Gastroesophageal sphincter (tissue), 3 donors: ENCODE data around the gene MRPL27.
"Not testable (repeated sequence)": the region's sequence is repeated elsewhere in the genome, so short reads cannot be mapped to it uniquely, and the experiment has no call there.

Experiments
- EP300 ChIP-seq: sonication (generic); formaldehyde crosslinking; IDR thresholded peaks from one replicate; pipeline ENCODE4 v1.6.1; 2017; ENCODE audit warnings: antibody characterized with exemption, mild to moderate bottlenecking
- POLR2A ChIP-seq, 2 donors: fragments of 450-650 bp; IDR thresholded peaks; one replicate each; pipeline ENCODE4 v1.6.1; 2017; ENCODE audit warnings: antibody characterized with exemption in 2 of 2, mild to moderate bottlenecking in 2 of 2, moderate library complexity in 1 of 2
- POLR2AphosphoS5 ChIP-seq: sonication (generic); formaldehyde crosslinking; IDR thresholded peaks from one replicate; pipeline ENCODE4 v1.6.1; 2017; ENCODE audit warnings: antibody characterized with exemption
- TF ChIP-seq, protein P1 (sequence below), 4 experiments: fragments of 200-600 bp in 2 of 4; fragments of 450-650 bp in 2 of 4; sonication (generic) in 1 of 4; IDR thresholded peaks; one replicate each; pipeline ENCODE4 v1.5.1; 2017 to 2019; ENCODE audit warnings: antibody characterized with exemption in 4 of 4, mild to moderate bottlenecking in 2 of 4, moderate library complexity in 2 of 4

DNA sequence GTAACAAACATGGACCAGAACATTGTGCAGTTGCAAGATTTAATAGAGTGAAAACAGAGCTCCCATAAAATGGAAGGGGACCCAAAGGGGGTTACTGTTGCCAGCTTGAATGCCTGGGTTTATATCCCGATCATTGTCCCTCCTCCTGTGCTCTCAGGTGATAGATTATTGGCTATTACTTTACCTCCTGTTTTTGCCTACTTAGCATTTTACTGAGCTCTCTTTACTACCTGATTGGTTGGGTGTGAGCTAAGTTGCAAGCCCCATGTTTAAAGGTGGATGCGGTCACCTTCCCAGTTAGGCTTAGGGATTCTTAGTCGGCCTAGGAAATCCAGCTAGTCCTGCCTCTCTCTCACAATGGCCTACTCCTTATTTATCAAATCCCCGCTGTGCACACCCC, 32.4 kb upstream of the MRPL27 start:
- TF ChIP-seq, protein P1, sequence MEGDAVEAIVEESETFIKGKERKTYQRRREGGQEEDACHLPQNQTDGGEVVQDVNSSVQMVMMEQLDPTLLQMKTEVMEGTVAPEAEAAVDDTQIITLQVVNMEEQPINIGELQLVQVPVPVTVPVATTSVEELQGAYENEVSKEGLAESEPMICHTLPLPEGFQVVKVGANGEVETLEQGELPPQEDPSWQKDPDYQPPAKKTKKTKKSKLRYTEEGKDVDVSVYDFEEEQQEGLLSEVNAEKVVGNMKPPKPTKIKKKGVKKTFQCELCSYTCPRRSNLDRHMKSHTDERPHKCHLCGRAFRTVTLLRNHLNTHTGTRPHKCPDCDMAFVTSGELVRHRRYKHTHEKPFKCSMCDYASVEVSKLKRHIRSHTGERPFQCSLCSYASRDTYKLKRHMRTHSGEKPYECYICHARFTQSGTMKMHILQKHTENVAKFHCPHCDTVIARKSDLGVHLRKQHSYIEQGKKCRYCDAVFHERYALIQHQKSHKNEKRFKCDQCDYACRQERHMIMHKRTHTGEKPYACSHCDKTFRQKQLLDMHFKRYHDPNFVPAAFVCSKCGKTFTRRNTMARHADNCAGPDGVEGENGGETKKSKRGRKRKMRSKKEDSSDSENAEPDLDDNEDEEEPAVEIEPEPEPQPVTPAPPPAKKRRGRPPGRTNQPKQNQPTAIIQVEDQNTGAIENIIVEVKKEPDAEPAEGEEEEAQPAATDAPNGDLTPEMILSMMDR (IDR thresholded peaks at IDR 0.05), result not testable (repeated sequence)
- TF ChIP-seq POLR2AphosphoS5; POLR2A (IDR thresholded peaks at IDR 0.05); EP300: not testable (repeated sequence)
